Gastrocnemius medialis (tissue), 4 donors: ENCODE measurements around the gene ABCF3. TPM values are rescaled to one million over a fixed set of nuclear protein-coding genes. Genes with fewer than 3 reads are reported as not detected.
A peak's percentile ranks its signal among the peaks of the same experiment; 100 is the strongest.

Source experiments
- ATAC-seq, 2 donors: fragments of 150-250 bp; one replicate each; pipeline ENCODE4 v1.9.1; 2016
- DNase-seq, 2 donors: peaks; one replicate each; pipeline ENCODE4 v3.0.0-alpha.2; 2019
- H3K27ac ChIP-seq, 4 donors: fragments of 200-600 bp; sonication (generic); 1 replicate in 1 of 4; 2 replicates in 3 of 4; pipeline ENCODE4 v1.5.1; 2016 to 2018; ENCODE audit warnings: mild to moderate bottlenecking in 2 of 4, moderate library complexity in 1 of 4
- H3K27me3 ChIP-seq, 3 donors: fragments of 200-600 bp; sonication (generic) in 2 of 3; 1 replicate in 1 of 3; 2 replicates in 2 of 3; pipeline versions ENCODE4 v1.5.1 to v1.6.0; 2016 to 2019; ENCODE audit warnings: mild to moderate bottlenecking in 1 of 3, moderate library complexity in 1 of 3
- H3K36me3 ChIP-seq, 2 donors: fragments of 200-600 bp; sonication (generic) in 1 of 2; one replicate each; pipeline ENCODE4 v1.5.1; 2017 to 2018
- H3K4me1 ChIP-seq, 2 donors: fragments of 200-600 bp; sonication (generic) in 1 of 2; one replicate each; pipeline ENCODE4 v1.5.1; 2016 to 2017; ENCODE audit warnings: mild to moderate bottlenecking in 2 of 2
- H3K4me3 ChIP-seq, 4 donors: fragments of 200-600 bp; sonication (generic) in 3 of 4; 1 replicate in 1 of 4; 2 replicates in 3 of 4; pipeline ENCODE4 v1.5.1; 2016 to 2019; ENCODE audit warnings: mild to moderate bottlenecking in 2 of 4
- H3K9me3 ChIP-seq, 3 donors: fragments of 200-600 bp; sonication (generic) in 2 of 3; 1 replicate in 1 of 3; 2 replicates in 2 of 3; pipeline ENCODE4 v1.5.1; 2016 to 2019
- CTCF ChIP-seq, 5 experiments: fragments of 450-650 bp in 3 of 5; fragments of 200-600 bp in 2 of 5; sonication (generic) in 2 of 5; IDR thresholded peaks in 4 of 5; conservative IDR thresholded peaks in 1 of 5; 1 replicate in 4 of 5; 2 replicates in 1 of 5; pipeline ENCODE4 v1.5.1; 2016 to 2019; ENCODE audit warnings: antibody characterized with exemption in 5 of 5, mild to moderate bottlenecking in 3 of 5, moderate library complexity in 3 of 5
- POLR2A ChIP-seq, 2 donors: fragments of 450-650 bp; IDR thresholded peaks; one replicate each; pipeline ENCODE4 v1.6.1; 2017; ENCODE audit warnings: antibody characterized with exemption in 2 of 2, mild to moderate bottlenecking in 2 of 2, moderate library complexity in 2 of 2
- in situ Hi-C, 4 donors: fragments of 200-750 bp; cut with MboI; loops; one replicate each; pipeline versions ENCODE4 v1.15.0 to v1.8.0; 2017; ENCODE audit warnings: low sequenced_read_pairs in 4 of 4
- intact Hi-C: fragments of 100-400 bp; cut with DNase I; formaldehyde crosslinking; loops from one replicate; pipeline ENCODE4 v1.15.1; 2023; ENCODE audit warnings: low total_unique reads
- total RNA-seq, 4 donors: library from RNA; depleted of rRNA; stranded (reverse); fragments of >200 nt; gene quantifications; one replicate each; pipeline versions ENCODE4 v1.1.0 to v1.2.3, GENCODE V29; 2016

Gene ABCF3
- total RNA-seq, 4 donors from 2014 or later = 52.6 to 96.4 (median 63.2) TPM

GRCh38 chr3:184144505-184144904 is 41.5 kb upstream of the ABCF3 start:
- Histone ChIP-seq H3K9me3 (no peaks in the 10 kb centered on the region), H3K27ac (peak overlapping the region; percentile 61 to 80 (median 72)), H3K4me3 (no peak overlapping the region), H3K4me1 (peaks cover 23 to 33% of the 10 kb centered on the region in 2 donors), H3K27me3 (no peaks in the 10 kb centered on the region), H3K36me3 (peaks cover 0 to 53% of the 10 kb centered on the region in 2 donors)
- TF ChIP-seq CTCF (IDR thresholded peaks at IDR 0.05 in 4 of 5, conservative IDR thresholded peaks at IDR 0.05 in 1 of 5) (no peak), POLR2A (IDR thresholded peaks at IDR 0.05) (no peak)
- in situ Hi-C loops (loop anchor here in 3 of 4 donors (10.0 to 25.0 kb wide), 3 partner anchors 93 to 257 kb away; partner anchors contain the start of genes PARL (in 3 of the 3), ALG3 (in 2 of the 3), EEF1AKMT4 (in 2 of the 3) and VWA5B2 (in 1 of the 3)), intact Hi-C loops (loop anchor here (2.0 kb wide), 2 partner anchors 42 to 104 kb away; partner anchors contain the start of genes ABCF3, ALG3 and EEF1AKMT4)
- peak; percentile 48 to 81 for DNase-seq
- peak; percentile 76 to 95 for ATAC-seq

GRCh38 chr3:184145111-184145524 is 40.9 kb upstream of the ABCF3 start:
- TF ChIP-seq POLR2A (IDR thresholded peaks at IDR 0.05) (no peak), CTCF (IDR thresholded peaks at IDR 0.05 in 4 of 5, conservative IDR thresholded peaks at IDR 0.05 in 1 of 5) (peak in 4 of 5 experiments; percentile 35 to 59 (median 53))
- H3K9me3 ChIP-seq = no peaks in the 10 kb centered on the region
- in situ Hi-C loops (loop anchor here in 3 of 4 donors (10.0 to 25.0 kb wide), 3 partner anchors 92 to 258 kb away; partner anchors contain the start of genes PARL (in 3 of the 3), ALG3 (in 2 of the 3), EEF1AKMT4 (in 2 of the 3) and VWA5B2 (in 1 of the 3)), intact Hi-C loops (loop anchor here (2.0 kb wide), 2 partner anchors 42 to 104 kb away; partner anchors contain the start of genes ABCF3, ALG3 and EEF1AKMT4)
- peaks cover 0 to 50% of the 10 kb centered on the region in 2 donors for H3K36me3 ChIP-seq
- H3K27ac ChIP-seq = peak overlapping the region; percentile 61 to 80 (median 72)
- ATAC-seq = peak; percentile 73 to 81
- no peaks in the 10 kb centered on the region for H3K27me3 ChIP-seq
- H3K4me3 ChIP-seq = no peak overlapping the region
- peak; percentile 38 to 61 for DNase-seq
- H3K4me1 ChIP-seq = peaks cover 23 to 33% of the 10 kb centered on the region in 2 donors

- H3K27ac ChIP-seq = peak overlapping the region; percentile 61 to 80 (median 72)
- TF ChIP-seq POLR2A (IDR thresholded peaks at IDR 0.05) (no peak), CTCF (IDR thresholded peaks at IDR 0.05 in 4 of 5, conservative IDR thresholded peaks at IDR 0.05 in 1 of 5) (no peak)
- peaks cover 0 to 43% of the 10 kb centered on the region in 2 donors for H3K36me3 ChIP-seq
- intact Hi-C loops = loop anchor here (2.0 kb wide), 2 partner anchors 41 to 103 kb away; partner anchors contain the start of genes ABCF3, ALG3 and EEF1AKMT4
- ATAC-seq (no peak), DNase-seq (no peak)
- H3K27me3 ChIP-seq = no peaks in the 10 kb centered on the region
- no peak overlapping the region for H3K4me3 ChIP-seq
- no peaks in the 10 kb centered on the region for H3K9me3 ChIP-seq
- H3K4me1 ChIP-seq = peaks cover 23 to 33% of the 10 kb centered on the region in 2 donors
- in situ Hi-C loops = loop anchor here in 3 of 4 donors (10.0 to 25.0 kb wide), 3 partner anchors 91 to 259 kb away; partner anchors contain the start of genes PARL (in 3 of the 3), ALG3 (in 2 of the 3), EEF1AKMT4 (in 2 of the 3) and VWA5B2 (in 1 of the 3)
These were observed 40.2 kb upstream of the ABCF3 start for GRCh38 chr3:184145751-184146270.

- Histone ChIP-seq H3K4me3 (no peak overlapping the region), H3K9me3 (no peaks in the 10 kb centered on the region), H3K36me3 (peaks cover 0 to 20% of the 10 kb centered on the region in 2 donors), H3K27ac (no peak overlapping the region), H3K4me1 (peaks cover 23 to 33% of the 10 kb centered on the region in 2 donors), H3K27me3 (no peaks in the 10 kb centered on the region)
- DNase-seq (no peak), ATAC-seq (no peak)
- no peak for TF ChIP-seq CTCF (IDR thresholded peaks at IDR 0.05 in 4 of 5, conservative IDR thresholded peaks at IDR 0.05 in 1 of 5)
- TF ChIP-seq POLR2A (IDR thresholded peaks at IDR 0.05) = no peak
- in situ Hi-C loops (loop anchor here in 3 of 4 donors (10.0 to 25.0 kb wide), 3 partner anchors 89 to 261 kb away; partner anchors contain the start of genes PARL (in 3 of the 3), ALG3 (in 2 of the 3), EEF1AKMT4 (in 2 of the 3) and VWA5B2 (in 1 of the 3)), intact Hi-C loops (no loop called here)
These were observed 37.9 kb upstream of the ABCF3 start for GRCh38 chr3:184148076-184148475.
